GM10266 (cell line): ENCODE results near the gene PITPNC1.

Experiments used
- DNase-seq: peaks from one replicate; pipeline ENCODE4 v3.0.0; 2012; ENCODE audit errors: extremely low spot score
- TF ChIP-seq, protein P1 (sequence below): IDR thresholded peaks from 2 replicates; pipeline ENCODE4 v1.5.1; 2012; ENCODE audit warnings: mild to moderate bottlenecking, low read depth; ENCODE audit not compliant: control insufficient read depth, insufficient read depth; ENCODE audit errors: missing control alignments

The PITPNC1 gene

DNA sequence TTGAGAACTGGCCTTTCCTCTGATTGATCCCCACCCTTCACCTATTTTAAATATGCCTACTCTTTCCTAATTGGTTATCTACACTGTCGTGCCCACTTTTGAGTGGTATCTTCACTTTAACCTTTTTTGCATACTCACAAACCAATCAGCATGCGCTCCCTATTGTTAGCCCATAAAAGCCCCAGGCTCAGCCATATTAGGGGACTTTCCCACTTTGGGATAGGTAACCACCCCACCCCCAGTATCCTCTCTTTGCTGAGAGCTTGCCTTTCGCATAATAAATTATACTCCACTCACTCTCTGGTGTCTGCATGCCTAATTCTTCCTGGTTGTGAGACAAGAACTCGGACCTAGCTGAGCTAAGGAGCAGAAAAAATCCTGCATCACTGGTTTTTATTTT lies 281.2 kb downstream of the PITPNC1 start:
- DNase-seq: no peak
- TF ChIP-seq, protein P1, sequence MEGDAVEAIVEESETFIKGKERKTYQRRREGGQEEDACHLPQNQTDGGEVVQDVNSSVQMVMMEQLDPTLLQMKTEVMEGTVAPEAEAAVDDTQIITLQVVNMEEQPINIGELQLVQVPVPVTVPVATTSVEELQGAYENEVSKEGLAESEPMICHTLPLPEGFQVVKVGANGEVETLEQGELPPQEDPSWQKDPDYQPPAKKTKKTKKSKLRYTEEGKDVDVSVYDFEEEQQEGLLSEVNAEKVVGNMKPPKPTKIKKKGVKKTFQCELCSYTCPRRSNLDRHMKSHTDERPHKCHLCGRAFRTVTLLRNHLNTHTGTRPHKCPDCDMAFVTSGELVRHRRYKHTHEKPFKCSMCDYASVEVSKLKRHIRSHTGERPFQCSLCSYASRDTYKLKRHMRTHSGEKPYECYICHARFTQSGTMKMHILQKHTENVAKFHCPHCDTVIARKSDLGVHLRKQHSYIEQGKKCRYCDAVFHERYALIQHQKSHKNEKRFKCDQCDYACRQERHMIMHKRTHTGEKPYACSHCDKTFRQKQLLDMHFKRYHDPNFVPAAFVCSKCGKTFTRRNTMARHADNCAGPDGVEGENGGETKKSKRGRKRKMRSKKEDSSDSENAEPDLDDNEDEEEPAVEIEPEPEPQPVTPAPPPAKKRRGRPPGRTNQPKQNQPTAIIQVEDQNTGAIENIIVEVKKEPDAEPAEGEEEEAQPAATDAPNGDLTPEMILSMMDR: no peak

DNA sequence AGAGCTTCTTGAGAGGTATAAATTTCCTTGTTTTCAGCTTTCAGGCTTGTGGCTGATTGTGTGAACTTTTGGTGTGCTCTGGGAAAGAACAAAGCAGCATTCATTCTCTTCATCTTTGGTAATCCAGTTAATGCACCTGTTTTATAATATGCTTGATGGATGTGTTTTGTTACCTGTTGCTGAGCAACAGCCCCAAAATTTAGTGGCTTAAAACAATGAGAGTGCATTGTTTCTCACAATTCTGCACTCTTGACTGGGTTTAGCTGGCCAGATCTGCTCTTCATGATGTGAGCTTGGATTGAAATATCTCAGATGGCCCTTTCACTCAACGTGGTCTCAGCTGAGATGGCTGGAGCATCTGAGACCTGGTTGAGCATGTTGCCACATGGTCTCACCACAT lies 281.9 kb downstream of the PITPNC1 start:
- TF ChIP-seq, protein P1: no peak

DNA sequence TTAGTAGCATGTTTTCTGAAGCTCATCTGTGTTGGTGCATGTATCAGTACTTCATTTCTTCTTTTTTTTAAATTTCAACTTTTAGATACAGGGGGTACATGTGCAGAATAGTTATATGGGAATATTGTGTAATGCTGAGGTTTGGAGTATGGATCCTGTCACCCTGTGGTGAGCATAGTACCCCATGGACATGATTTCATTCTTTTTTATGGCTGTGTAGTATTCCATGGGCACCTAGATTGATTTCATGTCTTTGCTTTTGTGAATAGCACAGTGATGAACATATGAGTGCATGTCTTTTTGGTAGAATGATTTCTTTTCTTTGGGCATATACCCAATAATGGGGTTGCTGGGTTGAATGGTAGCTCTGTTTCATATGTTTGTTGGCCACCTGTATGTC lies 285.6 kb downstream of the PITPNC1 start:
- DNase-seq: no peak
- TF ChIP-seq, protein P1: no peak

More for the DNA sequence above, 281.9 kb downstream of the PITPNC1 start:
- no peak for DNase-seq

DNA sequence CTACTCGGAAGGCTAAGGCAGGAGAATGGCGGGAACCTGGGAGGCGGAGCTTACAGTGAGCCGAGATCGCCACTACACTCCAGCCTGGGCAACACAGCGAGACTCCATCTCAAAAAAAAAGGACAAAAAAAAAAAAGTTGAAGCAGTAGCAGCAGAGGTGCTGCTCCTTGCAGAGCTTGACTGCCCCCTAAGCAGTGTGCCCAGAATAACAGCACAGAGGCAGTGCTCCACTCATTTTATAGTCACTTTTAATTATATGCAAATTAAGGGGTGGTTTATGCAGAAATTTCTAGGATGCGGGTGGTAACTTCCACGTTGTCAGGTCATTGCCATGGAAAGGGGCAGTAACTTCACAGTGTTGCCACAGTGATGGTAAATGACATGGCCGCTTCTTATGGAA lies 286.4 kb downstream of the PITPNC1 start:
- no peak for DNase-seq
- TF ChIP-seq, protein P1: no peak

DNA sequence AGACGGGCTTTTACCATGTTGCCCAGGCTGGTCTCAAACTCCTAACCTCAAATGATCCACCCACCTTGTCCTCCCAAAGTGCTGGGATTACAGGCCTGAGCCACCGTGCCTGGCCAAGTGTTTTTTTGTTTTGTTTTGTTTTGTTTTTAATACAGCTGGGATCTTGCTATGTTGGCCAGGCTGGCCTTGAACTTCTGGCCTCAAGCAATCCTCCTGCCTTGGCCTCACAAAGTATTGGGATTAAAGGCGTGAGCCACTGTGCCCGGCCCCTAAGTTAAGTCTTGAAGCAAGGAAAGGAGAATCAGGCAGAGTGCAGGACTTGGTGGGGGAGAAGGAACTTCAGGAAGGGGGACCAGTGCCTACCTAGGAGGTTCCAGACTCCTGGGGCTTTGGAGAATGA lies 288.9 kb downstream of the PITPNC1 start:
- TF ChIP-seq, protein P1: no peak
- DNase-seq: no peak

DNA sequence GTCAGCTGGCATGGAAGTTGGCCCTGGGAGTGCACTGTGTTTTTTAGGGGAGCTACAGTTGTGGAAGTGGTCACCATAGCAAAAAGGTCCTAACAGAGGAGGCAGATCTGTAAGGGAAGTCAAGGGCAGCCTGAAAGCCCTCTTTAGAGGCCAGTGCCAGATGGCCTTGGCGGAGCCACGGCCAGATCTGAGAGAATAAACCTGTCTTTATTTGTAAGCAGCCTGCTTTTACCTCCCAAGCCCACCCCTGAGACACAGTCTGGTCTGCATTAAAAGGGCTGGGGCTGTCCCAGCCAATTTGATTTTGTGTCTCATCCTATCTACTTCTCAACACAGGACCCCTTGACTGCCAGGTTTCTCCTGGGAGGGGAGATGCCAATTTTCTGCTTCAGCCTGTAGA lies 289.6 kb downstream of the PITPNC1 start:
- TF ChIP-seq, protein P1: no peak
- DNase-seq: no peak

DNA sequence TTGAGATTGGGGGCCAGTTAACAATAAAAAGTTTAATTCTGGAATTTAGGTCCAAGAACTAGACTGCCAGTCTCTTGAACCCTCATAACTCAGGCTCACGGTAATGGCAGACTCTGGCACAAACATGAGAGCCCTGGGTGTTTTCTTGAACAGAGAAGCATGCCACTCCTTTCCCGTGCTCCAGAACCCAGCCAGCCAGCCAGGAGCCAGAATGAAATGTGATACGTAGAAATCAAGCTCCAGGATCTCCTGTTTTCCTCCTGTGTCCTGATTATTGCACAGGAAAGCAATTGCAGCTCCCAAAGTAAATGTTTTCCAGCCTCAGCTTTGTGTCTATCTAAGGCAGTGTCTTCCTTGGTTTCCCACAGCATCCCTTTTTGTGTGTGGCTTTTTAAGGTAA lies 294.4 kb downstream of the PITPNC1 start:
- TF ChIP-seq, protein P1: no peak
- no peak for DNase-seq
